NCI-H524 (cell line): ENCODE measurements around the gene PRKCA.
"Not testable (repeated sequence)": the region's sequence is repeated elsewhere in the genome, so short reads cannot be mapped to it uniquely, and the experiment has no call there.

Experiments used
- DNase-seq, 2 experiments: peaks; one replicate each; lab custom pipeline; 2025; lab: John Stamatoyannopoulos, UW

Gene PRKCA

DNA sequence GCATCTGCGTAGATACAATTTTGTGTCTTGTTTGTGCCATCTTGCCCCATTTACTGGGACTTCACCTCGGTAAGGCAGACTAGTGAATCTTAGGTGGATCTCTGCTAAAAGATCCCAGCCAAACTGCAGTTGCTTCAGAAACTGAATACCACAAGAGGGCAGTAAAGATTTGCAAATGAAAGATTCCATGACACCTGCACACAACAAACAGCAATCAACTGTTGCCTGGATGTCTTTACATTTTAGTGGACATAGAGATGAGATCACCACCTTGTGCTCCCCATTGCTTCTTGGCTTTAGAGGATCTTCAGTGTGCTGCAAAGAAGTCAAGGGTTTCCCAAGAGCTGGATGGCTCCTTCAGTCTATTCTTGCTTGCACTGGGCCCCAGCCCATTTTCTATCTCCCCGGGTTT, 413.3 kb downstream of the PRKCA start:
- DNase-seq = peak; percentile 45 to 85

GRCh38 chr17:66716236-66717026, 414.0 kb downstream of the PRKCA start:
- DNase-seq = peak; percentile 57 to 75

DNA sequence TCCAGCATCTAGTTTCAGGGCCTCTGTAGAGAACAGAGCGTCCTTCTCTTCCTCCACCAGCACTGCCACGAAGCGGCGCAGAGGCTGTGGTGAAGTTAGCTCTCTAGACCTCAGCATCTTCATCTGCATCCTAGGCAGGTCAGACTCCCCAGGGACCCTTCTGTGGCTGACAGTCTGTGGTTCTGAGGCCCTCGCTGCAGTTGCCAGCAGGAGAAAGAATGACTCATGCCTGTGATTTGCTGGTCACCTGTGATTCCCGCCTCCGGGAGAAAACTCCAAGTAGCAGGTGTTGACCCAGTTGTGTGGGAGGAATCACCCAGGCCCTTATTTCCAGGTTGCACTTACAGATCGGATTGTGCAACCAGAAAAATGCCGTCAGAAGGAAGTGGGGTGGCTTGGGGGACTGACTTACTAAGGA, 415.2 kb downstream of the PRKCA start:
- peak in 1 of 2 experiments; percentile 32 for DNase-seq

GRCh38 chr17:66720027-66720426, 417.6 kb downstream of the PRKCA start:
- DNase-seq = no peak

DNA sequence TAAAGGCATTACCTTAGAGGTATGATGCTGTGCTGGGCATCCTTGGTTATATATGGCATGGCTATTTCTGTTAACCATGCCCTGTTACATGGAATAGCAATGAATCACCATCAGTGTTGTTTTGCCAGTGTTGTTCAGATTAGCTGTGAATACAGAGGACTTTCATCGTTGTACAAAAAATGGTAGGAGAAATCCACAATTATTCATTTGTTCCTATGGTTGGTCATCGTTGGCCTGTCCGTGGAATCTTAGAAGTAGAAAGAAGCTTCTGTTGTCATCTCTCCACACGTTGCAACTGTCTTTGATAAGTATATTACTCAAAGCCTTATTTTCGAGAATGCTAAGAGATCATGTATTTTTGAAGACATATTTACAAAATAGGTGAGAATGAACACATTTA, 418.2 kb downstream of the PRKCA start:
- no peak for DNase-seq

GRCh38 chr17:66722341-66722740, 419.9 kb downstream of the PRKCA start:
- peak in 1 of 2 experiments; percentile 55 for DNase-seq

DNA sequence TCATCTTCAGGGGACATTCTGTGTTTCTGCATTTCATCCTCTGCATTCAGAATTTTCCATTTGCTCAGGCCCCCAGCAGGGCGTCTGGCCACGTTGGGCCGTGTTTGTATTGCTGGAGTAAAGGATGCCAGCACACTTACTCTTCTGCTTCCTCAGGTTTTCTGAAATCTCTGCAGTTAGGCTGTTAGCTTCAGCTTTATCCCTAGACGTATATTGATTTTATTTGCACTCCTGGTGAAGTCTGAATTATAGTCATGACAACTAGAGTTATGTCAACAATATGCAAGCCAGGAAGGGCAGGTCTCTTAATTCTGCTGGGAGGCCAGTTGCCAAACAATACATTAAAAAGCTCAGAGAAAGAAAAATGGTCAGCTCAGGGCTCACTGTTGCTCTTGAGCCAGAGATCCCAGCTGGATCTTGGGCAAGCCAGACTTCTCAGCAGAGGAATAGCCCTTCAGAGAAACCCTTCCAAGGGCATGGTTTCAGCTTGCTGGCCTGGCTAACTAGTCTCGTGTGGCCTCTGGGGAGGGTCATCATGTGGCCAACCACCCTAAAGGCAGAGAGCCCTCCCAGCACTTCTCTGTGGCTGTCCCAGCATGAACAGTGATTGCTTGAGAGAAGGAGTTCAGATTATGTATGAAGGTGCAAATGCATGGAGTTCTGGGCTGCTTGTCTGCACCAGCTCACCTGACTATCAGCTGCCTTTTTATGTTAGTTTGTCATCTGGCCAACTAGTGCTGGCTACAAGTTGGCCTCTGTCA, 422.3 kb downstream of the PRKCA start:
- DNase-seq = no peak

DNA sequence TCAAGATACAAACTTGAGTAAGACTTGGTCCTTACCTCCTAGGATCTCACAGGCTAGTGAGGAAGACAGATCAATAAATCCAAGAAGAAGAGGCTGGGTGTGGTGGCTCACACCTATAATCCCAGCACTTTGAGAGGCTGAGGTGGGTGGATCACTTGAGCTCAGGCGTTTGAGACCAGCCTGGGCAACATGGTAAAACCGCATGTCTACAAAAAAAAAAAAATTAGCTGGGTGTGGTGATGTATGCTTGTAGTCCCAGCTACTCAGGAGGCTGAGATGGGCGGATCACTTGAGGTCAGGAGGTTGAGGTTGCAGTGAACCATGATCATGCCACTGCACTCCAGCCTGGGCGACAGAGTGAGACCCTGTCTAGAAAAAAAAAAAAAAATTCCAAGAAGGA, 423.0 kb downstream of the PRKCA start:
- not testable (repeated sequence) for DNase-seq

- DNase-seq = no peak
These were observed 423.5 kb downstream of the PRKCA start for GRCh38 chr17:66725956-66726355.

- no peak for DNase-seq
These were observed 424.0 kb downstream of the PRKCA start for GRCh38 chr17:66726371-66726770.

DNA sequence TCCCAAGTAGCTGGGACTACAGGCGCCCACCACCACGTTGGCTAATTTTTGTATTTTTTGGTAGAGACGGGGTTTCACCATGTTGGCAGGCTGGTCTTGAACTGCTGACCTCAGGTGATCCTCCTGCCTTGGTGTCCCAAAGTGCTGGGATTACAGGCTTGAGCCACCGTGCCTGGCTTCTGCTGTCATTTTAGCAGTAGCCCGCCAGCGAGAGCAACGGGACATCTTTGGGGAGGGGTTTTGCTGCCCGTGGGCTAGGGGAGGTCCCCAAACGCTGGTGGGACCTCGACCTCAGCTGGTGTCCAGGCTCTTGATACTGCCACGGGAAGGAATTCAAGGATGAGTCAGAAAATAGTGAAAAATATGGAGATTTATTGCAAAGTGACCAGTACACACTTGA, 424.4 kb downstream of the PRKCA start:
- no peak for DNase-seq

GRCh38 chr17:66727634-66728570, 425.5 kb downstream of the PRKCA start:
- DNase-seq = peak; percentile 60 to 81

- no peak for DNase-seq
These were observed 428.1 kb downstream of the PRKCA start for GRCh38 chr17:66730461-66730923.

GRCh38 chr17:66733759-66734158, 431.3 kb downstream of the PRKCA start:
- no peak for DNase-seq

DNA sequence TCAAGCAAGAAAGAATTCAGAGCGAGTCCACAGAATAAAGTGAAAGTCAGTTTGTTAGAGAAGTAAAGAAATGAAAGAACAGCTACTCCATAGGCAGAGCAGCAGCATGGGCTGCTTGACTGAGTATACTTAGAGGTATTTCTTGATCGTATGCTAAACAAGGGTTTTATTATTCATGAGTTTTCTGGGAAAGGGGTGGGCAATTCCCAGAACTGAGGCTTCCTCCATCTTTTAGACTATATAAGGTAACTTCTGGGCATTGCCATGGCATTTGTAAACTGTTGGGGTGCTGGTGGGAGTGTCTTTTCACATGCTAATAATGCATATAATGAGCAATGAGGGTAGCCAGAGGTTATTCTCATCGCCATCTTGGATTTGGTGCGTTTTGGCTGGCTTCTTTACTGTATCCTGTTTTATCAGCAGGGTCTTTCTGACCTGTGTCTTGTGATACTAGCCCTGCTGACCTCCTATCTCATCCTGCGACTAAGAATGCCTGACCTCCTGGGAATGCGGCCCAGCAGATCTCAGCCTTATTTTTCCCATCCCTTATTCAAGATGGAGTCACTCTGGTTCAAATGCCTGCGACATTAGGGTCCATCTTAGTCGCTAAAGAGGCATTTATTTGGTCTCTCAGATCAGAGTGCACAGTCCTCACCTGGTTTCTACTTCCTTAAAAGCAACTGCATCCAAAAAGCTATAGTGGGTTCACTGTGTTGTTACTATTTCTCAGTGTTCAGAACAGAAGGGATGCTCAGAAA, 432.0 kb downstream of the PRKCA start:
- no peak for DNase-seq

DNA sequence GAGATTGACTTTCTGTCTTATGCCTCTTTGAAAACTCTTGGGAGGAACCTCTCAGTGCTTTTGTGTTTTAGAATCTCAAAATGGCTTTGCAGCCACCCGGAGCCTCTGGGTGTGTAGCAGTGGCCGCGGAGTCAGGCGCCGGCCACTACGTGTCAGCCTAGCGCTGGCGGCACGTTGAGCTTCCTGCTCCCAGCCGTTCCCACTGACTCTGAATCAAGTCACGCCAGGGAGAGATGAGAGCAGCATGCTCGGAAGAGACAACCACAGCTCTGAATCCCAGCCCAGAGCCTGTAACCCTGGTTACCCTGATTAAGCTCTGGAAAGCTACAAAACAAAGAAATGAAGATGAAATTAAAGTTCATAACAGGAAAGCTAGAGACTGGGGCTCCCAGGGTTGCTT, 435.1 kb downstream of the PRKCA start:
- DNase-seq = peak in 1 of 2 experiments; percentile 58

- no peak for DNase-seq
These were observed 435.9 kb downstream of the PRKCA start for GRCh38 chr17:66738301-66738700.

DNA sequence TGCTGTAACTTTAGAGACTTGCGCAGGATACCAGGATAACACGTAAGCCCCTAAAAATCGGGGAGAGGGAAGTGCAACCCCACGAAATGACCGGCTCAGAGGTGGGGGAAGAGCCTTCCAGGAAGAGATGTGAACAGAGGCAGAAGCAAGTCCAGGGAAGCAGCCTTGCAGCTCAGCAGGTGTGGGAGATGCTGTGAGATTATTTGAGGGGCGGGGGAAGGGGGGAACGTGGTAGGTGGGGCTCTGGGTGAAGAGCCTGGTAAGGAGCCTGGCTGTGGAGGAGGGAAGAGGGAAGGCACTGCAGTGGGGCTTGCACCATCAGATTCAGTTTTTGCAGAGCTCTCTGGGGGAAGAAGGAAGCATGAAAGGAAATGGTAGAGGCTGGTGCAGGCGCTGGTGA, 437.1 kb downstream of the PRKCA start:
- DNase-seq = no peak

- no peak for DNase-seq
These were observed 437.8 kb downstream of the PRKCA start for GRCh38 chr17:66740226-66740625.

- no peak for DNase-seq
These were observed 441.1 kb downstream of the PRKCA start for GRCh38 chr17:66743511-66743910.

GRCh38 chr17:66746736-66747135, 444.3 kb downstream of the PRKCA start:
- DNase-seq = no peak
